GM12878 (cell line): ENCODE data around the gene SNAP29. TPM values are rescaled to one million over a fixed set of nuclear protein-coding genes. Genes with fewer than 3 reads are reported as not detected.

Experiments
- ATAC-seq: fragments of 200-7000 bp; cut with Tn5 transposase; 3 replicates; pipeline ENCODE4 v1.9.1; 2020; ENCODE audit warnings: mild to moderate bottlenecking, moderate library complexity
- BruUV-seq: library from RNA; stranded (reverse); fragments of 400-500 nt; replicated peaks from 2 replicates; lab custom pipeline; 2021; lab: Mats Ljungman, UMichigan
- CTCF ChIA-PET: fragments of 300-600 bp; sonication (Branson Sonifier 250); formaldehyde crosslinking; extraction: SDS; loops from one replicate; lab custom pipeline; 2021; ENCODE audit warnings: inconsistent platforms; lab: Yijun Ruan, JAX
- POLR2A ChIA-PET: fragments of 350-600 bp; formaldehyde crosslinking; extraction: SDS; loops from one replicate; lab custom pipeline; 2021; ENCODE audit warnings: inconsistent platforms; lab: Charles Lee
- RAD21 ChIA-PET: fragments of 300-600 bp; sonication (Branson Sonifier 250); formaldehyde crosslinking; loops from one replicate; lab custom pipeline; 2023; ENCODE audit warnings: antibody characterized with exemption; ENCODE audit not compliant: unreplicated experiment; lab: Charles Lee
- SMC1A ChIA-PET: fragments of 300-600 bp; sonication (Branson Sonifier 250); formaldehyde crosslinking; loops from one replicate; lab custom pipeline; 2023; ENCODE audit not compliant: unreplicated experiment, uncharacterized antibody; lab: Charles Lee
- DNase-seq: peaks from one replicate; pipeline ENCODE4 v3.0.0-alpha.2; 2011; ENCODE audit warnings: low read depth, low spot score
- FAIRE-seq: peaks from 3 replicates; lab custom pipeline; 2011; peaks lifted over from hg19 to GRCh38; lab: Jason Lieb, UNC
- H2AFZ ChIP-seq: 2 replicates; pipeline ENCODE4 v1.6.0; 2011; ENCODE audit warnings: low read depth, low read length, control low read depth; ENCODE audit not compliant: control insufficient read depth
- H3K27ac ChIP-seq: 2 replicates; pipeline ENCODE4 v1.5.1; 2011; ENCODE audit warnings: control low read depth; ENCODE audit not compliant: control insufficient read depth, insufficient read depth
- H3K27me3 ChIP-seq, 2 experiments: replicated peaks in 1 of 2; 2 replicates each; pipeline versions ENCODE4 v1.6.0 to v1.6.1; 2011; ENCODE audit warnings: low read length in 1 of 2; ENCODE audit not compliant: control insufficient read depth in 2 of 2, insufficient read depth in 2 of 2
- H3K36me3 ChIP-seq, 2 experiments: 2 replicates each; pipeline ENCODE4 v1.5.1; 2011; ENCODE audit warnings: low read length in 1 of 2; ENCODE audit not compliant: control insufficient read depth in 2 of 2, insufficient read depth in 2 of 2
- H3K4me1 ChIP-seq: 2 replicates; pipeline ENCODE4 v1.6.1; 2011; ENCODE audit warnings: mild to moderate bottlenecking, low read length, moderate library complexity, mixed read lengths; ENCODE audit not compliant: control insufficient read depth, insufficient read depth
- H3K4me2 ChIP-seq: 2 replicates; pipeline ENCODE4 v1.6.0; 2011; ENCODE audit warnings: control low read depth; ENCODE audit not compliant: control insufficient read depth, insufficient read depth
- H3K4me3 ChIP-seq: fragments of 200-600 bp; sonication (generic); 2 replicates; pipeline ENCODE4 v1.5.1; 2016
- H3K79me2 ChIP-seq: 2 replicates; pipeline ENCODE4 v1.6.0; 2011; ENCODE audit warnings: low read length; ENCODE audit not compliant: control insufficient read depth, insufficient read depth
- H3K9ac ChIP-seq: 2 replicates; pipeline ENCODE4 v1.8.0; 2011; ENCODE audit warnings: low read length, control low read depth, mixed read lengths; ENCODE audit not compliant: control insufficient read depth, insufficient read depth
- H3K9me3 ChIP-seq: replicated peaks from 3 replicates; pipeline ENCODE4 v1.5.1; 2011; ENCODE audit warnings: mild to moderate bottlenecking, low read length; ENCODE audit not compliant: control insufficient read depth, insufficient read depth
- H4K20me1 ChIP-seq: 2 replicates; pipeline ENCODE4 v1.6.0; 2011; ENCODE audit not compliant: control insufficient read depth, insufficient read depth
- CHD2 ChIP-seq: IDR thresholded peaks from 2 replicates; pipeline ENCODE4 v1.6.1; 2011; ENCODE audit warnings: low read depth, low read length, improper control_type of control experiment, borderline replicate concordance
- E2F8 ChIP-seq: fragments of 450-650 bp; IDR thresholded peaks from 2 replicates; pipeline ENCODE4 v1.6.1; 2018; ENCODE audit warnings: mild to moderate bottlenecking, low read depth, moderate library complexity; ENCODE audit not compliant: partially characterized antibody
- SMAD1 ChIP-seq: fragments of 450-650 bp; IDR thresholded peaks from 2 replicates; pipeline ENCODE4 v1.6.1; 2018; ENCODE audit warnings: mild to moderate bottlenecking, low read depth; ENCODE audit not compliant: partially characterized antibody
- WGBS: methylation state at CpG from one replicate; pipeline ENCODE4 v1.1.6; 2016; ENCODE audit warnings: low lambda C conversion rate; ENCODE audit not compliant: insufficient replicate concordance, insufficient coverage; ENCODE audit errors: missing lambda C conversion rate; 5-methylcytosine and 5-hydroxymethylcytosine counted together
- in situ Hi-C: fragments of 300-500 bp; cut with MboI; formaldehyde crosslinking; loops from 9 replicates; pipeline ENCODE4 v1.14.3; 2018; ENCODE audit warnings: mixed read lengths
- intact Hi-C: fragments of 100-400 bp; cut with micrococcal nuclease; formaldehyde crosslinking; loops from one replicate; pipeline ENCODE4 v1.14.2; 2022; ENCODE audit not compliant: unreplicated experiment
- polyA plus RNA-seq, 11 experiments: library from polyadenylated mRNA; depleted of rRNA in 4 of 11; unstranded in 6 of 11; stranded (reverse) in 5 of 11; fragments of >200 nt; fragmentation: Nextera tagmentation in 4 of 11; fragmentation: Illumina TruSeq in 1 of 11; extraction: Ambion mirVana in 4 of 11; extraction: Trizol in 1 of 11; gene quantifications; 1 replicate in 1 of 11; 2 replicates in 10 of 11; pipeline versions ENCODE4 v1.2.1 to v1.2.3, GENCODE V29; 2011 to 2016; ENCODE audit warnings: inconsistent platforms in 2 of 11, missing spikeins in 2 of 11, low read depth in 1 of 11
- total RNA-seq, 4 experiments: library from RNA; depleted of rRNA in 3 of 4; stranded (reverse); fragments of >200 nt in 3 of 4; fragmentation: Illumina TruSeq in 1 of 4; extraction: Trizol in 1 of 4; gene quantifications; 2 replicates each; pipeline versions ENCODE4 v1.2.1 to v1.2.3, GENCODE V29; 2013 to 2021

The SNAP29 gene
- total and polyA plus RNA-seq, 10 of the 15 experiments (the other 5 are each of a cell fraction or from before 2014, with no cell fraction given) = 4.7 to 45.7 (median 27.9) TPM

- POLR2A ChIA-PET = interaction anchor here (1.1 kb wide), 1 partner anchor 9 kb away, joined by 3 read pairs; no protein-coding TSS in a partner anchor
- Histone ChIP-seq H3K36me3 (peaks cover 1 to 4% of the 10 kb centered on the region in 2 experiments; a peak in 3 of 4 replicates), H3K9me3 (no peaks in the 10 kb centered on the region), H2AFZ (no peak overlapping the region), H3K4me1 (peaks cover 17% of the 10 kb centered on the region), H4K20me1 (peaks cover 5% of the 10 kb centered on the region), H3K4me2 (peak overlapping the region; percentile 62), H3K4me3 (peak overlapping the region; percentile 28), H3K79me2 (peaks cover 97% of the 10 kb centered on the region), H3K9ac (no peak overlapping the region; the same call in 1 of the 2 replicates), H3K27me3 (no peaks in the 10 kb centered on the region), H3K27ac (no peak overlapping the region)
- TF ChIP-seq CHD2 (no peak), E2F8 (no peak), SMAD1 (no peak)
- CTCF ChIA-PET = interaction anchor here (0.9 to 1.5 kb wide), 3 partner anchors 16 to 80 kb away, joined by 3 read pairs; no protein-coding TSS in a partner anchor
- WGBS = 65% methylated on average over 3 of the region's 3 CpGs
- SMC1A ChIA-PET = interaction anchor here (0.6 kb wide), 1 partner anchor 177 kb away, joined by 3 read pairs; no protein-coding TSS in a partner anchor
- in situ Hi-C loops (no loop called here), intact Hi-C loops (no loop called here)
- no TSS peak for BruUV-seq
- FAIRE-seq (no peak), ATAC-seq (no peak), DNase-seq (no peak)
- RAD21 ChIA-PET = interaction anchor here (1.1 kb wide), 1 partner anchor 35 kb away, joined by 3 read pairs; no protein-coding TSS in a partner anchor
Measured at GRCh38 chr22:20922141-20922751, 63.4 kb downstream of the SNAP29 start.
